ENCODE results near the gene ECD. TPM values are rescaled to one million over a fixed set of nuclear protein-coding genes. Genes with fewer than 3 reads are reported as not detected.

ECD gene
- total RNA-seq, 4 donors from 2014 or later, result 17.4 to 25.3 (median 24.0) TPM

GRCh38 chr10:73190188-73190587 is 22.4 kb upstream of the ECD start:
- Histone ChIP-seq H3K4me3 (no peak overlapping the region), H3K27ac (no peak overlapping the region), H3K27me3 (no peaks in the 10 kb centered on the region), H3K9me3 (no peaks in the 10 kb centered on the region), H3K4me1 (no peaks in the 10 kb centered on the region), H3K36me3 (peaks cover 0 to 22% (median 4%) of the 10 kb centered on the region in 3 donors)
- TF ChIP-seq POLR2A (IDR thresholded peaks at IDR 0.05) (no peak), CTCF (IDR thresholded peaks at IDR 0.05) (no peak)
- 91 to 93% methylated on average over 5 of the region's 5 CpGs for WGBS, 2 donors
- no peak for DNase-seq
- intact Hi-C loops (cut with DNase I), result no loop called here

GRCh38 chr10:73186266-73186665 is 18.5 kb upstream of the ECD start:
- intact Hi-C loops (cut with DNase I), result no loop called here
- DNase-seq, result no peak
- peaks cover 0 to 36% (median 3%) of the 10 kb centered on the region in 3 donors for H3K36me3 ChIP-seq
- H3K27ac ChIP-seq, result no peak overlapping the region
- no peaks in the 10 kb centered on the region for H3K4me1 ChIP-seq
- no peak overlapping the region for H3K4me3 ChIP-seq
- no peaks in the 10 kb centered on the region for H3K9me3 ChIP-seq
- H3K27me3 ChIP-seq, result no peaks in the 10 kb centered on the region
- WGBS, 2 donors, result 50 to 88% methylated on average over 1 of the region's 1 CpG
- TF ChIP-seq POLR2A (IDR thresholded peaks at IDR 0.05) (no peak), CTCF (IDR thresholded peaks at IDR 0.05) (no peak)

DNA sequence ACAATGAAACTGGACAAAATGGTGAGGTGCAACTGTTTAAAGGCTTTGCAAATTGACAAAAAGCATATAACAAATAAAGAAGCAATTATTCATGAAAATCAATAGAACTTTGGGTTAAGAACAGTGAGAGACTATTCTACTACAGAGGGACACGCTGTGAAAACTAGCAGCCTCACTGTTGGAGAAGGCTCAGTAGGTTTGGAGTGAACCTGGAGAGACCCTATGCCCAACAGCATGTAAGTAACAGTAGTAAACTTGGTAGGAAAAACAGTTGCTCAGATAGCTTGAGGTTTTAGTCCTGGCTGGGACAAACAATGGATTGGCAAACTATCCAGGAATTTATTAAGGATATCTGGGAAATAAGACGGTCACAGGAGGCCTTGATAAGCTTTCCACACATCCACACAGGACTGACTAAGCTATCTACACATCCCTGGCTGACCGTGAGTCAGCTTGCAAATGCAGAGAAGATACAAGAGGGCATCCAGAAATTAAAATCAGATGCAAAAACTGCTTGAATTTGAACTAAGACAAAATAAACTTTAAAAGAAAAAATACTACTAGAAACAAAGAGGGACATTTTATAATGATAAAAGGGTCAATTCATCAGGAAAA is 16.0 kb upstream of the ECD start:
- Histone ChIP-seq H3K4me1 (no peaks in the 10 kb centered on the region), H3K27ac (no peak overlapping the region), H3K4me3 (no peak overlapping the region), H3K36me3 (peaks cover 0 to 61% (median 3%) of the 10 kb centered on the region in 3 donors), H3K27me3 (no peaks in the 10 kb centered on the region), H3K9me3 (no peaks in the 10 kb centered on the region)
- no peak for TF ChIP-seq CTCF (IDR thresholded peaks at IDR 0.05)
- WGBS, 2 donors, result 84 to 92% methylated on average over 3 of the region's 3 CpGs
- DNase-seq, result no peak
- intact Hi-C loops (cut with DNase I), result no loop called here

GRCh38 chr10:73182568-73182967 is 14.8 kb upstream of the ECD start:
- intact Hi-C loops (cut with DNase I), result no loop called here
- H3K27ac ChIP-seq, result no peak overlapping the region
- TF ChIP-seq CTCF (IDR thresholded peaks at IDR 0.05) (no peak), POLR2A (IDR thresholded peaks at IDR 0.05) (no peak)
- 81 to 90% methylated on average over 2 of the region's 2 CpGs for WGBS, 2 donors
- H3K4me3 ChIP-seq, result no peak overlapping the region
- no peaks in the 10 kb centered on the region for H3K4me1 ChIP-seq
- H3K9me3 ChIP-seq, result no peaks in the 10 kb centered on the region
- peaks cover 0 to 73% (median 3%) of the 10 kb centered on the region in 3 donors for H3K36me3 ChIP-seq
- H3K27me3 ChIP-seq, result no peaks in the 10 kb centered on the region
- no peak for DNase-seq

GRCh38 chr10:73174148-73174925 is 6.5 kb upstream of the ECD start:
- no peak for TF ChIP-seq POLR2A (IDR thresholded peaks at IDR 0.05)
- TF ChIP-seq CTCF (IDR thresholded peaks at IDR 0.05), result no peak
- no peak overlapping the region for H3K4me3 ChIP-seq
- intact Hi-C loops (cut with DNase I), result no loop called here
- WGBS, 2 donors, result 97 to 100% methylated on average over 1 of the region's 1 CpG
- no peaks in the 10 kb centered on the region for H3K27me3 ChIP-seq
- peaks cover 0 to 44% (median 0%) of the 10 kb centered on the region in 3 donors for H3K36me3 ChIP-seq
- H3K4me1 ChIP-seq, result peaks cover 0 to 3% (median 0%) of the 10 kb centered on the region in 3 donors
- no peak overlapping the region for H3K27ac ChIP-seq
- DNase-seq, result no peak
- no peaks in the 10 kb centered on the region for H3K9me3 ChIP-seq
